Pancreas (tissue), 10 donors: ENCODE measurements around the gene AGBL4. TPM values are rescaled to one million over a fixed set of nuclear protein-coding genes. Genes with fewer than 3 reads are reported as not detected.

Source experiments
- ATAC-seq, 4 donors: fragments of 200-7000 bp; cut with Tn5 transposase; one replicate each; pipeline versions ENCODE4 v1.8.0 to v1.9.1; 2020; ENCODE audit warnings: mild to moderate bottlenecking in 4 of 4, moderate library complexity in 4 of 4
- DNase-seq, 6 donors: peaks; one replicate each; pipeline ENCODE4 v3.0.0-alpha.2; 2020
- FAIRE-seq: peaks from 2 replicates; lab custom pipeline; 2012; peaks lifted over from hg19 to GRCh38; lab: Jason Lieb, UNC
- H3K27ac ChIP-seq, 4 donors: fragments of 200-600 bp; sonication (generic); 1 replicate in 3 of 4; 2 replicates in 1 of 4; pipeline versions ENCODE4 v1.5.0 to v1.8.0; 2020
- H3K27me3 ChIP-seq, 4 donors: fragments of 200-600 bp; one replicate each; pipeline ENCODE4 v1.8.0; 2021
- H3K36me3 ChIP-seq, 3 donors: fragments of 200-600 bp; sonication (generic) in 1 of 3; one replicate each; pipeline versions ENCODE4 v1.5.0 to v1.8.0; 2020 to 2021
- H3K4me1 ChIP-seq, 3 donors: fragments of 200-600 bp; one replicate each; pipeline ENCODE4 v1.8.0; 2021
- H3K4me3 ChIP-seq, 4 donors: fragments of 200-600 bp; sonication (generic) in 2 of 4; one replicate each; pipeline versions ENCODE4 v1.5.0 to v1.8.0; 2020 to 2021
- H3K9me3 ChIP-seq, 4 donors: fragments of 200-600 bp; one replicate each; pipeline ENCODE4 v1.8.0; 2021
- WGBS, 2 donors: extraction: QIAGEN DNeasy Blood & Tissue Kit; methylation state at CpG; one replicate each; pipeline ENCODE4 v1.1.7; 2013; 5-methylcytosine and 5-hydroxymethylcytosine counted together
- intact Hi-C, 3 donors: fragments of 100-400 bp; cut with DNase I; formaldehyde crosslinking; loops; one replicate each; pipeline versions ENCODE4 v1.11.1 to v1.14.2; 2022
- polyA plus RNA-seq, 2 donors: library from polyadenylated mRNA; stranded (reverse); fragments of 200-250 nt; gene quantifications; one replicate each; pipeline ENCODE4 v1.2.3, GENCODE V29; 2013
- total RNA-seq, 6 donors: library from RNA; stranded (reverse); fragmentation: NEBNext Ultra II Directional in 4 of 6; extraction: Animal tissue kit (Norgen Biotek cat#: 25700) in 4 of 6; gene quantifications; one replicate each; pipeline versions ENCODE4 v1.2.1 to v1.2.4, GENCODE V29; 2021 to 2023
- TF ChIP-seq, protein P1 (sequence below), 4 donors: fragments of 200-600 bp; sonication (generic) in 3 of 4; IDR thresholded peaks; one replicate each; pipeline versions ENCODE4 v1.5.0 to v1.8.0; 2021; ENCODE audit warnings: antibody characterized with exemption in 4 of 4
- donor health status: healthy with polysubstance abuse.
- donor health status: DM: no; HTN: no; CAD: no; lungs with moderate emphysema.
- donor health status: DM: no; HTN: no; CAD: no.
- donor health status: control.
- donor health status: control.
- donor health status: Bipolar disorder and iron deficiency.
- donor health status: DM: yes; HTN: yes; CAD: no.
- donor health status: DM: no; HTN: no; CAD: no.
- donor health status: DM: no; HTN: no; CAD: no.
- donor health status: DM: yes; HTN: yes; CAD: no.

The AGBL4 gene
- total and polyA plus RNA-seq, 8 donors = 0.15 to 1.2 (median 0.59) TPM

DNA sequence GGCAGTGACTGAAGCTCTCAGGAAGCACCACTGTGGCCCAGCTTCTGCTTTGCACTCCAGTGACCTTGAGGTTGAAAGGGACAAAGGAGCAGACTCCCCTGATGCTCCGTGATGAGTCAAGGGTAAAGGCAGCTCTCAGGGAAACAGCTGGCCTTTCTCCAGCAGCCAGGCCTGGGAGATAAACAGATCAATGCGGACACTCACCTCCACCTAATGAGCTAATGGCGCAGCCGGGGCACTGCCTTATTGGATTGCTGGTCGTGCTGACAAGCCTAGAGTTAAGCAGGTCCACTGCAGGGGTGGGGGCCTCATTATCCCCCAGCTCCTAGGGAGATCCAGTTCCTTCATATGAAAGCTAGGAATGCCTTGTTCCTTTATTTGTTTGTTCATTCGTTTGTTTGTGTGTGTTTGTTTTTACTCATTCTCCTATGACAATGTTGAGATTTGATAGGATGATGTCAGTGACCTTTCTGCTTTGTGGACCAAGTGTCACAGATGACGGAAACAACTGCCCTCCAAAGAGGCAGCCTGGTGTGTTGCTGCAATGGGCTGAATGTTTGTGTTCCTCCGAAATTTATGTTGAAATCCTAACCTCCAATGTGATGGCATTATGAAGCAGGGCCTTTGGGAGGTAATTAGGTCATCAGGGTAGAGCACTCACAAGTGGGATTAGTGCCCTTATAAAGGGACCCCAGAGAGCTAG, 1105.7 kb downstream of the AGBL4 start:
- intact Hi-C loops = no loop called here
- WGBS, 2 donors = 56 to 62% methylated on average over 8 of the region's 8 CpGs
- H3K36me3 ChIP-seq = no peaks in the 10 kb centered on the region
- DNase-seq (peak in 2 of 6 donors; percentile 15 to 53), FAIRE-seq (no peak), ATAC-seq (peak in 3 of 4 donors; percentile 33 to 53 (median 50))
- no peaks in the 10 kb centered on the region for H3K9me3 ChIP-seq
- TF ChIP-seq, protein P1, sequence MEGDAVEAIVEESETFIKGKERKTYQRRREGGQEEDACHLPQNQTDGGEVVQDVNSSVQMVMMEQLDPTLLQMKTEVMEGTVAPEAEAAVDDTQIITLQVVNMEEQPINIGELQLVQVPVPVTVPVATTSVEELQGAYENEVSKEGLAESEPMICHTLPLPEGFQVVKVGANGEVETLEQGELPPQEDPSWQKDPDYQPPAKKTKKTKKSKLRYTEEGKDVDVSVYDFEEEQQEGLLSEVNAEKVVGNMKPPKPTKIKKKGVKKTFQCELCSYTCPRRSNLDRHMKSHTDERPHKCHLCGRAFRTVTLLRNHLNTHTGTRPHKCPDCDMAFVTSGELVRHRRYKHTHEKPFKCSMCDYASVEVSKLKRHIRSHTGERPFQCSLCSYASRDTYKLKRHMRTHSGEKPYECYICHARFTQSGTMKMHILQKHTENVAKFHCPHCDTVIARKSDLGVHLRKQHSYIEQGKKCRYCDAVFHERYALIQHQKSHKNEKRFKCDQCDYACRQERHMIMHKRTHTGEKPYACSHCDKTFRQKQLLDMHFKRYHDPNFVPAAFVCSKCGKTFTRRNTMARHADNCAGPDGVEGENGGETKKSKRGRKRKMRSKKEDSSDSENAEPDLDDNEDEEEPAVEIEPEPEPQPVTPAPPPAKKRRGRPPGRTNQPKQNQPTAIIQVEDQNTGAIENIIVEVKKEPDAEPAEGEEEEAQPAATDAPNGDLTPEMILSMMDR (IDR thresholded peaks at IDR 0.05) = no peak
- no peak overlapping the region for H3K4me3 ChIP-seq
- H3K4me1 ChIP-seq = no peaks in the 10 kb centered on the region
- no peaks in the 10 kb centered on the region for H3K27me3 ChIP-seq
- no peak overlapping the region for H3K27ac ChIP-seq

GRCh38 chr1:48917070-48917454, 1106.7 kb downstream of the AGBL4 start:
- ATAC-seq = no peak
- intact Hi-C loops = no loop called here
- no peaks in the 10 kb centered on the region for H3K36me3 ChIP-seq
- H3K9me3 ChIP-seq = no peaks in the 10 kb centered on the region
- 67 to 82% methylated on average over 2 of the region's 2 CpGs for WGBS, 2 donors
- peak; percentile 74 for FAIRE-seq
- DNase-seq = no peak
- no peaks in the 10 kb centered on the region for H3K4me1 ChIP-seq
- no peaks in the 10 kb centered on the region for H3K27me3 ChIP-seq
- H3K27ac ChIP-seq = no peak overlapping the region
- TF ChIP-seq, protein P1 (IDR thresholded peaks at IDR 0.05) = no peak
- no peak overlapping the region for H3K4me3 ChIP-seq

- FAIRE-seq = no peak
- TF ChIP-seq, protein P1 (IDR thresholded peaks at IDR 0.05) = peak in 1 of 4 donors; percentile 5
- 18 to 27% methylated on average over 5 of the region's 5 CpGs for WGBS, 2 donors
Observed at GRCh38 chr1:48916130-48917069, 1107.4 kb downstream of the AGBL4 start.

DNA sequence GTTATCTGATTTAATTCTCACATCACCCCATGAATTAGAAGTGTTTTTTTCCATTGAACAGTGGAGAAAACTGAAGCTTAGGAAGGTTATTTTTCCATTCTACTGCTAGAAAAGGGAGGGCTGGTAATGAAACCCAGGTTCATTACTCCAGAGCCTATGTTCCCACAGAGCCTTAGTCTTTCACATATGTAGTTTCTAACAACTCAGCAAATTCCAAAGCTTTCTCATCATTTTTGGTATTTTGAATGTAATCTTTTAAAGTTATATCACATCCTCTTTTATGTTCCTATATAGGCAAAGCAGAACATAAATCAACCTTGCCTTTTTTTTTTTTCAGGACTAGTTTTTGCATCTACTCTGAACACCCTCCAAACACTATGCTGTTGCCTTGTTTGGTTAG, 1115.1 kb downstream of the AGBL4 start:
- no peak overlapping the region for H3K4me3 ChIP-seq
- DNase-seq (no peak), ATAC-seq (no peak), FAIRE-seq (no peak)
- TF ChIP-seq, protein P1 (IDR thresholded peaks at IDR 0.05) = no peak
- no peaks in the 10 kb centered on the region for H3K36me3 ChIP-seq
- intact Hi-C loops = no loop called here
- no peaks in the 10 kb centered on the region for H3K4me1 ChIP-seq
- H3K9me3 ChIP-seq = no peaks in the 10 kb centered on the region
- H3K27ac ChIP-seq = no peak overlapping the region
- H3K27me3 ChIP-seq = no peaks in the 10 kb centered on the region

More at GRCh38 chr1:48916130-48917069, 1107.4 kb downstream of the AGBL4 start:
- DNase-seq (no peak), ATAC-seq (peak in 3 of 4 donors; percentile 73 to 81 (median 78))
- no peak overlapping the region for H3K4me3 ChIP-seq
- no peaks in the 10 kb centered on the region for H3K27me3 ChIP-seq
- no peaks in the 10 kb centered on the region for H3K9me3 ChIP-seq
- no peaks in the 10 kb centered on the region for H3K4me1 ChIP-seq
- intact Hi-C loops = no loop called here
- no peak overlapping the region for H3K27ac ChIP-seq
- H3K36me3 ChIP-seq = no peaks in the 10 kb centered on the region
